Neutrophil (primary cell): ENCODE measurements around the gene SLC10A7.

Experiments used
- H3K27ac ChIP-seq: fragments of 200-600 bp; sonication (generic); 2 replicates; pipeline ENCODE4 v1.5.1; 2016; ENCODE audit warnings: mild to moderate bottlenecking, moderate library complexity
- H3K27me3 ChIP-seq: fragments of 200-600 bp; sonication (generic); 2 replicates; pipeline ENCODE4 v1.6.0; 2016; ENCODE audit warnings: mild to moderate bottlenecking
- H3K36me3 ChIP-seq: fragments of 200-600 bp; sonication (generic); 2 replicates; pipeline ENCODE4 v1.5.1; 2017
- H3K4me1 ChIP-seq, 2 experiments: fragments of 200-600 bp in 1 of 2; sonication (generic) in 1 of 2; 1 replicate in 1 of 2; 2 replicates in 1 of 2; pipeline versions ENCODE4 v1.5.1 to v1.6.1; 2013 to 2016; ENCODE audit warnings: low read depth in 1 of 2, low read length in 1 of 2, mild to moderate bottlenecking in 1 of 2, moderate library complexity in 1 of 2; ENCODE audit not compliant: control insufficient read depth in 1 of 2, insufficient read depth in 1 of 2
- H3K4me3 ChIP-seq, 2 experiments: fragments of 200-600 bp in 1 of 2; sonication (generic) in 1 of 2; 1 replicate in 1 of 2; 2 replicates in 1 of 2; pipeline ENCODE4 v1.5.1; 2013 to 2016; ENCODE audit warnings: low read depth in 1 of 2, low read length in 1 of 2, mild to moderate bottlenecking in 1 of 2, moderate library complexity in 1 of 2
- H3K9me3 ChIP-seq: fragments of 200-600 bp; sonication (generic); 2 replicates; pipeline ENCODE4 v1.5.1; 2016
- CTCF ChIP-seq: fragments of 200-600 bp; sonication (generic); IDR thresholded peaks from 2 replicates; pipeline ENCODE4 v1.5.1; 2016; ENCODE audit warnings: antibody characterized with exemption

Gene SLC10A7

GRCh38 chr4:146224326-146224966 lies 297.3 kb downstream of the SLC10A7 start:
- no peaks in the 10 kb centered on the region for H3K36me3 ChIP-seq
- no peaks in the 10 kb centered on the region for H3K9me3 ChIP-seq
- peaks cover 25% of the 10 kb centered on the region for H3K27me3 ChIP-seq
- H3K4me3 ChIP-seq: no peak overlapping the region
- no peaks in the 10 kb centered on the region for H3K4me1 ChIP-seq
- no peak for TF ChIP-seq CTCF
- no peak overlapping the region for H3K27ac ChIP-seq

DNA sequence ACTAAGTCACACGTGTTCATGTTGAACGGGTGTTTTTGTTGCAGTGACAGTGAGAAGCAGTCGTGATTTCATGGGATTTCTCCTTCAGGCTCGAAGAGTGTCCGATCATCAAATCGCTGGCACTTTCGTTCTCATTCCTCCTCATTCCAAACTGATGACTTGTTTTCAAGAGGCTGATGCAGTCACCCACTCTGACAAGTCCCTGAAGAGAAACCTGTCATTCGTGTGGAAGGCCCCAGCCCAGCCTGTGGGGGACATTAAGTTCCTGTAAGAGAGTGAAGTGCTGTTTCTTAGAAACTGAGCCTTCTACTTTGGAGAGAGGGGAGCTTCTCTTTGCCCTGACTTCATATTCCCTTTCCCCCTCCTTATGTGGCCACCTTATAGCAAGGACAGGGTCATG lies 299.4 kb downstream of the SLC10A7 start:
- H3K9me3 ChIP-seq: no peaks in the 10 kb centered on the region
- peaks cover 15% of the 10 kb centered on the region for H3K27me3 ChIP-seq
- no peaks in the 10 kb centered on the region for H3K36me3 ChIP-seq
- H3K4me3 ChIP-seq: no peak overlapping the region
- no peaks in the 10 kb centered on the region for H3K4me1 ChIP-seq
- no peak overlapping the region for H3K27ac ChIP-seq
- no peak for TF ChIP-seq CTCF

DNA sequence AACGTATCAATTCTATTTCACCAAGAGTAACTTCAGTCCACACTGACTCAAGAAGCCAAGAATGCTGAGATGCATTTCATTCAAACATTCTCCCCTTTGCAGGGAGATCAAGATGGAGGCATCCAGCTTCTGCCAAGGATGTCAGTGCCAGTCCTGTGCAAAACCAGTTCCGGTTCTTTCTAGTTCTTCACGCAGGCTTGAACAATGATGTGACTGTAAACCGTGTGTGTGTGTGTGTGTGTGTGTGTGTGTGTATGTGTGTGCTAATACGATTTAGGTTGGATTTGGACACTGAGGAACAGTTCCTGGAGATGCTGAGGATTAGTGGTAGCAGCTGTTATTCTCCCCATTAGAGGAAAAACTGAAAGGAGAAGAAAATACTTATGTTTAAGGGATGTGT lies 307.5 kb downstream of the SLC10A7 start, which contains the start of gene REELD1:
REELD1 (plus strand) TSS at position 301 of the 400 bp plus-strand sequence. CDS start 2,415 bp downstream, outside the sequence.
- no peaks in the 10 kb centered on the region for H3K36me3 ChIP-seq
- TF ChIP-seq CTCF: no peak
- H3K9me3 ChIP-seq: no peaks in the 10 kb centered on the region
- no peaks in the 10 kb centered on the region for H3K4me1 ChIP-seq
- no peak within 1 kb of the TSS for H3K27ac ChIP-seq
- H3K4me3 ChIP-seq: no peak within 1 kb of the TSS
- peaks cover 20% of the 10 kb centered on the region for H3K27me3 ChIP-seq

DNA sequence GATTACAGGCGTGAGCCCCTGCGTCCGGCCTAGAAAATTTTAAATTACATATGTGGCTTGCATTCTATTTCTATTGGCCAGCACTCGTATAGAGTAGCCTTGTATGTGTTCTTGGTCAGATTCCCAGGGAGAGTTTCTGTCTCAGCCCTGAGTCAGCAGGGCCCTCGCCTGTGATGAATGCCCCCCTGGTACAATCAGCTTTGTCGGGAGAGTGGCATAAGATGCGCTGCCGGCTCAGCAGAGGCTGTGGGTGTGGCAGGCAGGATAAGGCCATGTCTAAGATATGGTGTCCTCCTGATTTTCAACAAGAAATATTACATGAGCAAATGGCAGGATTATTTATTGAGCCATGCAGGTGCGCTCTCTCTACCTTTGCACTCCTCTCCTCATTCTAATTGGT lies 309.0 kb downstream of the SLC10A7 start:
- TF ChIP-seq CTCF: no peak
- Histone ChIP-seq H3K27me3 (peaks cover 27% of the 10 kb centered on the region), H3K4me3 (no peak overlapping the region), H3K36me3 (no peaks in the 10 kb centered on the region), H3K4me1 (no peaks in the 10 kb centered on the region), H3K27ac (no peak overlapping the region), H3K9me3 (no peaks in the 10 kb centered on the region)

- Histone ChIP-seq H3K9me3 (no peaks in the 10 kb centered on the region), H3K4me1 (no peaks in the 10 kb centered on the region), H3K36me3 (no peaks in the 10 kb centered on the region), H3K4me3 (no peak overlapping the region), H3K27me3 (peaks cover 30% of the 10 kb centered on the region), H3K27ac (no peak overlapping the region)
- no peak for TF ChIP-seq CTCF
Measured at GRCh38 chr4:146211440-146211839, 310.3 kb downstream of the SLC10A7 start.
